HEK293 (cell line): ENCODE measurements around the gene IGFL2.
A peak's percentile ranks its signal among the peaks of the same experiment; 100 is the strongest.

ENCODE experiments used
- GLI2 ChIP-seq: fragments of 450-650 bp; formaldehyde crosslinking; IDR thresholded peaks from 2 replicates; pipeline ENCODE4; 2017; ENCODE audit warnings: missing biosample characterization, missing genetic modification characterization, low read depth, borderline replicate concordance
- KLF1 ChIP-seq: fragments of 450-650 bp; formaldehyde crosslinking; IDR thresholded peaks from 2 replicates; pipeline ENCODE4 v1.5.1; 2016; ENCODE audit warnings: missing biosample characterization, missing genetic modification characterization
- KLF10 ChIP-seq: fragments of 450-650 bp; IDR thresholded peaks from 2 replicates; pipeline ENCODE4 v1.5.1; 2018; ENCODE audit warnings: missing biosample characterization, mild to moderate bottlenecking, missing genetic modification characterization
- OSR2 ChIP-seq: fragments of 450-650 bp; formaldehyde crosslinking; IDR thresholded peaks from 2 replicates; pipeline ENCODE4 v1.5.1; 2016; ENCODE audit warnings: missing biosample characterization, missing genetic modification characterization
- PBX3 ChIP-seq: sonication (generic); formaldehyde crosslinking; IDR thresholded peaks from 2 replicates; pipeline ENCODE4 v1.8.1; 2022; ENCODE audit warnings: mild to moderate bottlenecking, moderate library complexity, missing genetic modification reagents
- SCRT2 ChIP-seq: fragments of 450-650 bp; formaldehyde crosslinking; IDR thresholded peaks from 2 replicates; pipeline ENCODE4 v1.5.1; 2016; ENCODE audit warnings: missing biosample characterization, missing genetic modification characterization
- TSHZ1 ChIP-seq: fragments of 450-650 bp; formaldehyde crosslinking; IDR thresholded peaks from 2 replicates; pipeline ENCODE4 v1.5.1; 2016; ENCODE audit warnings: missing biosample characterization, missing genetic modification characterization, borderline replicate concordance
- ZBTB10 ChIP-seq: fragments of 450-650 bp; formaldehyde crosslinking; IDR thresholded peaks from 2 replicates; pipeline ENCODE4 v1.5.1; 2016; ENCODE audit warnings: missing biosample characterization, missing genetic modification characterization
- ZBTB49 ChIP-seq: fragments of 450-650 bp; formaldehyde crosslinking; IDR thresholded peaks from 2 replicates; pipeline ENCODE4 v1.5.1; 2016; ENCODE audit warnings: missing biosample characterization, missing genetic modification characterization, low read depth
- ZBTB7A ChIP-seq: fragments of 450-650 bp; formaldehyde crosslinking; IDR thresholded peaks from 2 replicates; pipeline ENCODE4 v1.5.1; 2016; ENCODE audit warnings: low read depth, missing biosample characterization, missing genetic modification characterization
- ZFHX2 ChIP-seq: fragments of 450-650 bp; formaldehyde crosslinking; conservative IDR thresholded peaks from 2 replicates; pipeline ENCODE4 v1.5.1; 2016; ENCODE audit warnings: missing biosample characterization, missing genetic modification characterization
- ZFP69B ChIP-seq: fragments of 450-650 bp; formaldehyde crosslinking; IDR thresholded peaks from 2 replicates; pipeline ENCODE4 v1.5.1; 2016; ENCODE audit warnings: missing biosample characterization, missing genetic modification characterization
- ZNF121 ChIP-seq: fragments of 450-650 bp; formaldehyde crosslinking; IDR thresholded peaks from 2 replicates; pipeline ENCODE4 v1.5.1; 2016; ENCODE audit warnings: missing biosample characterization, missing genetic modification characterization
- ZNF146 ChIP-seq: fragments of 450-650 bp; formaldehyde crosslinking; IDR thresholded peaks from 2 replicates; pipeline ENCODE4 v1.5.1; 2016; ENCODE audit warnings: missing biosample characterization, missing genetic modification characterization
- ZNF26 ChIP-seq: fragments of 450-650 bp; formaldehyde crosslinking; IDR thresholded peaks from 2 replicates; pipeline ENCODE4 v1.5.1; 2016; ENCODE audit warnings: missing biosample characterization, missing genetic modification characterization
- ZNF302 ChIP-seq: fragments of 450-650 bp; formaldehyde crosslinking; IDR thresholded peaks from 2 replicates; pipeline ENCODE4 v1.5.1; 2016; ENCODE audit warnings: missing biosample characterization, missing genetic modification characterization, low read depth
- ZNF366 ChIP-seq: fragments of 450-650 bp; formaldehyde crosslinking; conservative IDR thresholded peaks from 2 replicates; pipeline ENCODE4 v1.5.1; 2016; ENCODE audit warnings: missing biosample characterization, missing genetic modification characterization
- ZNF404 ChIP-seq: fragments of 450-650 bp; formaldehyde crosslinking; IDR thresholded peaks from 2 replicates; pipeline ENCODE4 v1.5.1; 2017; ENCODE audit warnings: missing biosample characterization, missing genetic modification characterization
- ZNF423 ChIP-seq: fragments of 450-650 bp; formaldehyde crosslinking; IDR thresholded peaks from 2 replicates; pipeline ENCODE4 v1.5.1; 2016; ENCODE audit warnings: missing biosample characterization, missing genetic modification characterization
- ZNF521 ChIP-seq: fragments of 450-650 bp; formaldehyde crosslinking; IDR thresholded peaks from 2 replicates; pipeline ENCODE4 v1.5.1; 2017; ENCODE audit warnings: missing biosample characterization, mild to moderate bottlenecking, missing genetic modification characterization
- ZNF530 ChIP-seq: fragments of 450-650 bp; formaldehyde crosslinking; IDR thresholded peaks from 2 replicates; pipeline ENCODE4 v1.5.1; 2016; ENCODE audit warnings: low read depth, missing biosample characterization, missing genetic modification characterization
- ZNF571 ChIP-seq: fragments of 450-650 bp; formaldehyde crosslinking; IDR thresholded peaks from 2 replicates; pipeline ENCODE4 v1.5.0; 2017; ENCODE audit warnings: missing biosample characterization, missing genetic modification characterization
- ZNF585B ChIP-seq: fragments of 450-650 bp; formaldehyde crosslinking; IDR thresholded peaks from 2 replicates; pipeline ENCODE4 v1.5.1; 2016; ENCODE audit warnings: missing biosample characterization, missing genetic modification characterization
- ZNF692 ChIP-seq: fragments of 450-650 bp; formaldehyde crosslinking; IDR thresholded peaks from 2 replicates; pipeline ENCODE4 v1.5.1; 2016; ENCODE audit warnings: missing biosample characterization, missing genetic modification characterization
- ZNF768 ChIP-seq: fragments of 450-650 bp; formaldehyde crosslinking; IDR thresholded peaks from 2 replicates; pipeline ENCODE4 v1.5.1; 2018; ENCODE audit warnings: missing biosample characterization, mild to moderate bottlenecking, missing genetic modification characterization
- ZNF830 ChIP-seq: fragments of 450-650 bp; IDR thresholded peaks from 2 replicates; pipeline ENCODE4 v1.5.0; 2018; ENCODE audit warnings: missing biosample characterization, missing genetic modification characterization, low read depth, mild to moderate bottlenecking, moderate library complexity
- ZXDB ChIP-seq: fragments of 450-650 bp; formaldehyde crosslinking; IDR thresholded peaks from 2 replicates; pipeline ENCODE4 v1.5.1; 2016; ENCODE audit warnings: missing biosample characterization, missing genetic modification characterization

IGFL2 gene

GRCh38 chr19:46132508-46133100 lies 15.4 kb upstream of the IGFL2 start (continued):
- TF ChIP-seq TSHZ1 (tag by site-specific recombination) (no peak), ZNF571 (tag by site-specific recombination) (no peak), ZNF830 (no peak), ZBTB49 (tag by site-specific recombination) (no peak), ZNF302 (tag by site-specific recombination) (no peak), ZXDB (no peak), ZFP69B (tag by site-specific recombination) (no peak), KLF10 (tag by site-specific recombination) (no peak), PBX3 (CRISPR knock-in tag) (no peak), ZBTB7A (tag by site-specific recombination) (no peak), OSR2 (tag by site-specific recombination) (no peak), ZNF366 (tag by site-specific recombination) (peak; percentile 96), ZNF692 (tag by site-specific recombination) (no peak), ZNF423 (tag by site-specific recombination) (no peak), ZNF404 (0 out of 2 replicates have a peak, but pooled peaks have one; percentile 3), GLI2 (no peak), KLF1 (no peak), ZNF121 (no peak), ZNF146 (no peak), SCRT2 (no peak), ZNF26 (no peak), ZNF530 (tag by site-specific recombination) (0 out of 2 replicates have a peak, but pooled peaks have one; percentile 50), ZFHX2 (tag by site-specific recombination) (no peak), ZBTB10 (no peak), ZNF585B (no peak), ZNF768 (tag by site-specific recombination) (no peak), ZNF521 (tag by site-specific recombination) (no peak)
